Dermis lymphatic vessel endothelial cell (primary cell): Measurements from ENCODE around the gene MYL6. TPM values are rescaled to one million over a fixed set of nuclear protein-coding genes. Genes with fewer than 3 reads are reported as not detected.

ENCODE experiments used
- total RNA-seq: library from RNA; depleted of rRNA; stranded (reverse); fragments of >200 nt; gene quantifications from 2 replicates; pipeline ENCODE4 v1.2.1, GENCODE V29; 2014

Gene MYL6
- total RNA-seq, result 2,087 and 3,488 TPM in 2 replicates

GRCh38 chr12:56158029-56158925, at the start of gene MYL6:
Gene MYL6, plus strand, starts transcription at chr12:56158359. Its CDS starts 43 bp downstream, at chr12:56158402.

DNA sequence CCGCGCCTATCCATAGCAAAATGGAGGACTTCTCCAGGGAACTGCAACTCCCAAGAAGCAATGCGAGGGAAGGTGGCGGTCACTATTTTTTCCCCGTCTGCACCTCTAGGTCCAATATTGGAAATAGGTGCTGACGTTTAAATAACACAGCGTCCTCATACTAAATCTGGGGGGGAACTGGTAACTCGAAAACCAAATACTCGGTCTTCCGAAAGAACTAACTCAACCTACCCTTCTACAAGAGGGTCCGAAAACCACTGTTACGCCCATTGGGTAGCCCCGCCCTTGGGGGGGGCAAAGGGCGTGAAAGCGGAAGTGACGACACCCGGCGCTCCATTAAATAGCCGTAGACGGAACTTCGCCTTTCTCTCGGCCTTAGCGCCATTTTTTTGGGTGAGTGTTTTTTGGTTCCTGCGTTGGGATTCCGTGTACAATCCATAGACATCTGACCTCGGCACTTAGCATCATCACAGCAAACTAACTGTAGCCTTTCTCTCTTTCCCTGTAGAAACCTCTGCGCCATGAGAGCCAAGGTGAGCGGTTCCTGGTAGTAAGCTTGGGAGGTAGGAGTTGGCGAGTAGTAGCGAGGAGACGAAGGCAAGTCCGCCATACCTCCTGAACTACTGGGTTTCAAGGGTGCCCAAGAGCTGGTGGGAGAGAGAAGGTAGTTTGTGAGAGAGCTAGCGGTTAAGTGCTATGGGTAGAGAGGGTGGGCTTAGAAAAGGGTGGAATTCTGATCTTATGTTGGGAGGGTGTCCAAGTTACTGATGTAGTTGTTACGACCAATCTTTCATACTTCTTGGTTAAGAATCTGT, 41.7 kb upstream of the MYL6 start, which contains the start of gene RPL41:
Gene RPL41 (plus strand): TSS at position 367 of the 815 bp plus-strand sequence.

DNA sequence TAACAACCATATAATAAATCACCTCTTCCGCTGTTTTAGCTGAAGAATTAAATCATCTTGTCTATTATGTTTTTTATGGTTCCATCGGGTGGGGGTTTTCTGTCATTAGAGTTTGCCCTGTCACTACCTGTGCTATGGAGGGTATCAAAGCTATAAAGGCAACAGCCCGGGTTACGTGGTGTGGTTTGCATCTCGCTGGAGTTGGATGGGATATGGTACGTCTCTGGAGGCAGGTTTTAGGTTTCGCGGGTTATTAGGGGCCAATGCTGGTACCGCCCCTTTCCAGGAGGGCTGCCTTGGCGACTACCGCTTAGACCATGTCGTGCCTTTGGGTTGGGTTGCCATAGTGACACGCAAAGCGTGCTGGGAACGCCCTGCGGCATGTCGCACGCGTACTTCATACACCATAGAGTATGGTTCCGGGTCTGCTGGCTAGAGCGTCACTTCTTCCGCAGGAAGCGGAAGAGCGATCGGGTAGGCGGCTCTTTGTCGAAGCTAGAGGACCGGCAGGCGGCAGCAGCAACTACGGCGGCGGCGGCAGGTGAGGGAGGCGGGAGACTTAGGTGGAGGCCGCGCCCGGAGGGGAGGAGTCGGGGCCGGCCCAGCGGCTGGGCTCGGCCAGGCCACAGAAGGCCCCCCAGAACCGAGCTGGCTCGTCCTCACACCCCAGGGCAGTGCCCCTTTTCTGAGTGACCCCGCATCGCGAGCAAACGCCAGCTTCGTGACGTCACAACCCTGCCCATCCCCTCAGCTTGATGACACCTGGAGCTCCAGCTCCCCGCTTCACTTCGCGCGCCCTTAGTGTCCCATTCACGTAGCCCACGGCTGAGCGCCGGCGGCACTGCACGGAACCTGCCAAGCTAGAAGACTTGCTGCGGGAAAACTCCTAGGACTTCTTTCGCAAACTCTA, 40.1 kb upstream of the MYL6 start, which contains the start of gene ZC3H10:
Gene ZC3H10 (plus strand): TSS at position 489 of the 910 bp plus-strand sequence. CDS start 2,297 bp downstream, outside the sequence.

GRCh38 chr12:56127888-56128669, 30.1 kb upstream of the MYL6 start, which contains the start of gene ESYT1:
Gene ESYT1, plus strand, starts transcription at chr12:56128267. Its CDS starts 53 bp downstream, at chr12:56128320.

DNA sequence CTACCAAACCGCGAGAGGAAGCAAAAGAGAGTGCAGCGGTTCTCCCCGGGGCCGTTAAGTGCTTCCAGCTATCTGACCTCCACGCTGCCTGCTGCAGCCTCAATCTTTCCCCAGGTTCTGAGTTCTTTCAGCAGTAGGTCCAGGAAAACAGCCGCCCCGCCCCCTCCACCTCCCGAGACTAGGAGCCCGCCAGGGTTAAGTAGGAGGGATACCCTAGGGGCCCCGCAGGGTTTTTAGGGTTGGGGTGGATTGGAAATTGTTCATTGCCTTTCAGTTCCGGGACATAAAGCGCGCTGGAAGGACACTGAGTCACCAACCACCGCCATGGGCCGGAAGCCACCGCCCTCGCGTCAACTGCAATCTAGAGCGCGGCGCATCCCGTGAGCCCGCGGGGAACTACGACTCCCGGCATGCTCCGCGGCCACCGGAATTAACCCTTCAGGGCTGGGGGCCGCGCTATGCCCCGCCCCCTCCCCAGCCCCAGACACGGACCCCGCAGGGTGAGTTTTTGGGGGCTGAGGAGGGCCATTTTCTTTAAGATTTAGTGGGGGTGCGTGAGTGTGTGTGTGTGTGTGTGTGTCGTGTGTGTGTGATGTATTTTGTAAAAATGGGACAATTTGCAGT, 5.9 kb upstream of the MYL6 start, which contains the start of gene MYL6B:
Gene MYL6B (plus strand): TSS at position 456 of the 624 bp plus-strand sequence. CDS start 1,332 bp downstream, outside the sequence.

DNA sequence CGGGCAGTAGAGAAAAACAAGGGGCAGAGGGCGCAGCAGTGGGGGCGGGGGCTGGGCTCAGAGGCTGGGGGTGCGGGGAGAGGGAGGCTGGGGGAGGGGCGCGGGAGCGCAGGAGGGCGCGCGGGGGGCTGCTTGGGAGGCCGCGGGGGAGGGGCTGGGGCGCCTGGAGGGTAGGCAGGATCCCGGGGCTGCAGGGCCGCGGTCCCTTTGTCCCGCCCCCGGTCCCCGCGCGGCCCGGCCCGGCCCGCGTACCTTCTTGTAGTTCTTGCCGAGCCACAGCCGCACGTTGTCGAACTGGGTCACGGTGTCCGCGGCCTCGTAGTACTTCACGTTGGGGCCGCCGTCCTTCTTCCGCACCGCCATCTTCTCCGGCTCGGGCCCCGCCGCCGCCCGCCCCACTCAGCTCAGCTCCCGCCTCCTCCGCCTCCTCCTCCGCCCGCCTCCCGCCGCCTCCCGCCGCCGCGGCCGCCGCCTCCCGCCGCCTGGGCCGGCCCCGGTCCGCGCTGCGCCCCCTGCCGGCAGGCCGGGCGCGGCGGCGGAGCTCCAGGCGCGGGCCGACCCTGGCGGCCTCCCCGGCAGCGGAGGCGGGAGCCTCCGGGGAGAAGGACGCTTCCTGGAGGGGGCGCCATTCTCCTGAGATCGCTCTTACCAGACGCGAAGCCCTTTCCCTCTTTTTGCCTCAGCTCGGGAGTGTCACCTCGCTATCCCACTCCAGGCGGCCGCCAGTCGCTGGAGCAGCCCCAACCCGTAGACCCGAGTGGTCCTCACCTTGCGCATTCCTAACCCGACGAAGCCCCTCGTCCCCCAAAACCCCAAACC, 31.1 kb downstream of the MYL6 start, which contains the start of gene SMARCC2:
Gene SMARCC2 (minus strand): TSS at position 385 of the 819 bp plus-strand sequence. CDS start 22 bp downstream, at position 363.

Other genes starting within 250 kb of the MYL6 start
- 26.8 and 30.8 TPM in 2 replicates for gene PYM1, start 230.5 kb upstream of the MYL6 start, total RNA-seq
- gene DGKA, start 227.2 kb upstream of the MYL6 start, total RNA-seq, result 16.5 and 23.8 TPM in 2 replicates
- gene PMEL, start 192.3 kb upstream of the MYL6 start, total RNA-seq, result 0.60 and 0.76 TPM in 2 replicates
- gene CDK2, start 191.5 kb upstream of the MYL6 start, total RNA-seq, result 13.7 and 17.3 TPM in 2 replicates
- gene RAB5B, start 184.3 kb upstream of the MYL6 start, total RNA-seq, result 42.5 and 47.5 TPM in 2 replicates
- 9.2 and 9.4 TPM in 2 replicates for gene SUOX, start 161.1 kb upstream of the MYL6 start, total RNA-seq
- gene IKZF4, start 137.3 kb upstream of the MYL6 start, total RNA-seq, result 0.22 and 0.43 TPM in 2 replicates
- 108 and 138 TPM in 2 replicates for gene RPS26, start 116.4 kb upstream of the MYL6 start, total RNA-seq
- 0.17 and 0.33 TPM in 2 replicates for gene ERBB3, start 78.2 kb upstream of the MYL6 start, total RNA-seq
- 89.3 and 132 TPM in 2 replicates for gene PA2G4, start 53.8 kb upstream of the MYL6 start, total RNA-seq
- 2,570 and 2,853 TPM in 2 replicates for gene RPL41, start 41.7 kb upstream of the MYL6 start, total RNA-seq
- 5.1 and 6.6 TPM in 2 replicates for gene ZC3H10, start 40.1 kb upstream of the MYL6 start, total RNA-seq
- 275 and 388 TPM in 2 replicates for gene ESYT1, start 30.1 kb upstream of the MYL6 start, total RNA-seq
- 70.9 and 81.7 TPM in 2 replicates for gene MYL6B, start 5.8 kb upstream of the MYL6 start, total RNA-seq
- gene SMARCC2, start 31.1 kb downstream of the MYL6 start, total RNA-seq, result 42.8 and 46.9 TPM in 2 replicates
- gene RNF41, start 63.6 kb downstream of the MYL6 start, total RNA-seq, result 69.8 and 77.7 TPM in 2 replicates
- 16.1 and 19.8 TPM in 2 replicates for gene NABP2, start 66.0 kb downstream of the MYL6 start, total RNA-seq
- gene SLC39A5, start 71.7 kb downstream of the MYL6 start, total RNA-seq, result 0.09 TPM in 1 of 2 replicates, not detected in the other
- 10.1 and 12.2 TPM in 2 replicates for gene ANKRD52, start 100.0 kb downstream of the MYL6 start, total RNA-seq
- 8.6 and 9.0 TPM in 2 replicates for gene COQ10A, start 108.6 kb downstream of the MYL6 start, total RNA-seq
- 94.5 and 111 TPM in 2 replicates for gene CS, start 142.0 kb downstream of the MYL6 start, total RNA-seq
- 61.3 and 67.6 TPM in 2 replicates for gene CNPY2, start 157.6 kb downstream of the MYL6 start, total RNA-seq
- gene PAN2, start 175.6 kb downstream of the MYL6 start, total RNA-seq, result 9.6 and 15.1 TPM in 2 replicates
- 0.11 TPM in 1 of 2 replicates, not detected in the other for gene IL23A, start 180.5 kb downstream of the MYL6 start, total RNA-seq
- 65.0 and 72.6 TPM in 2 replicates for gene STAT2, start 201.7 kb downstream of the MYL6 start, total RNA-seq
- not detected in 2 replicates for gene APOF, start 204.5 kb downstream of the MYL6 start, total RNA-seq